Esophagus squamous epithelium (tissue), 4 donors: ENCODE results near the gene TMEM30A.

Experiments
- CTCF ChIP-seq, 6 experiments: fragments of 450-650 bp in 4 of 6; fragments of 200-600 bp in 2 of 6; sonication (generic) in 2 of 6; IDR thresholded peaks; one replicate each; pipeline ENCODE4 v1.5.1; 2016 to 2019; ENCODE audit warnings: antibody characterized with exemption in 6 of 6, mild to moderate bottlenecking in 4 of 6, moderate library complexity in 4 of 6
- POLR2A ChIP-seq, 4 donors: fragments of 450-650 bp; IDR thresholded peaks; one replicate each; pipeline ENCODE4 v1.6.1; 2017; ENCODE audit warnings: antibody characterized with exemption in 4 of 4, mild to moderate bottlenecking in 4 of 4, moderate library complexity in 3 of 4

GRCh38 chr6:75317503-75318206, 33.1 kb upstream of the TMEM30A start:
- TF ChIP-seq CTCF (IDR thresholded peaks at IDR 0.05) (no peak), POLR2A (IDR thresholded peaks at IDR 0.05) (no peak)
